HL-60 (cell line): Measurements from ENCODE around the gene SLC23A3.

ENCODE experiments used
- DNase-seq, 2 experiments: peaks; one replicate each; pipeline ENCODE4 v3.0.0-alpha.2; 2010 to 2020; ENCODE audit warnings: low read depth in 1 of 2, low spot score in 1 of 2
- H3K27ac ChIP-seq: fragments of 250-450 bp; sonication (Bioruptor Pico); replicated peaks from 2 replicates; pipeline ENCODE4 v1.5.1; 2020; ENCODE audit warnings: mild to moderate bottlenecking, moderate library complexity
- H3K27me3 ChIP-seq: fragments of 250-450 bp; sonication (Bioruptor Pico); 2 replicates; pipeline ENCODE4 v1.5.1; 2021; ENCODE audit warnings: mild to moderate bottlenecking, moderate library complexity; ENCODE audit not compliant: insufficient read depth, poor library complexity, severe bottlenecking
- H3K4me3 ChIP-seq: replicated peaks from 2 replicates; pipeline ENCODE4 v1.5.1; 2011; ENCODE audit warnings: mild to moderate bottlenecking, control low read depth, low read length; ENCODE audit not compliant: insufficient read depth
- GABPA ChIP-seq: IDR thresholded peaks from 2 replicates; pipeline ENCODE4 v1.6.1; 2012; ENCODE audit warnings: low read depth
- POLR2AphosphoS5 ChIP-seq: IDR thresholded peaks from 2 replicates; pipeline ENCODE4 v1.6.1; 2012; ENCODE audit warnings: low read depth
- SPI1 ChIP-seq: IDR thresholded peaks from 2 replicates; pipeline ENCODE4 v1.6.1; 2012; ENCODE audit warnings: low read depth, mild to moderate bottlenecking, borderline replicate concordance
- TF ChIP-seq, protein P1 (sequence below): IDR thresholded peaks from one replicate; pipeline ENCODE4 v1.5.1; 2011; ENCODE audit warnings: low read length, control low read depth, inconsistent platforms; ENCODE audit not compliant: insufficient read depth
- TF ChIP-seq, protein P2 (sequence below): IDR thresholded peaks from 2 replicates; pipeline ENCODE4 v1.6.1; 2012; ENCODE audit warnings: low read depth; ENCODE audit not compliant: insufficient replicate concordance

SLC23A3 gene

DNA sequence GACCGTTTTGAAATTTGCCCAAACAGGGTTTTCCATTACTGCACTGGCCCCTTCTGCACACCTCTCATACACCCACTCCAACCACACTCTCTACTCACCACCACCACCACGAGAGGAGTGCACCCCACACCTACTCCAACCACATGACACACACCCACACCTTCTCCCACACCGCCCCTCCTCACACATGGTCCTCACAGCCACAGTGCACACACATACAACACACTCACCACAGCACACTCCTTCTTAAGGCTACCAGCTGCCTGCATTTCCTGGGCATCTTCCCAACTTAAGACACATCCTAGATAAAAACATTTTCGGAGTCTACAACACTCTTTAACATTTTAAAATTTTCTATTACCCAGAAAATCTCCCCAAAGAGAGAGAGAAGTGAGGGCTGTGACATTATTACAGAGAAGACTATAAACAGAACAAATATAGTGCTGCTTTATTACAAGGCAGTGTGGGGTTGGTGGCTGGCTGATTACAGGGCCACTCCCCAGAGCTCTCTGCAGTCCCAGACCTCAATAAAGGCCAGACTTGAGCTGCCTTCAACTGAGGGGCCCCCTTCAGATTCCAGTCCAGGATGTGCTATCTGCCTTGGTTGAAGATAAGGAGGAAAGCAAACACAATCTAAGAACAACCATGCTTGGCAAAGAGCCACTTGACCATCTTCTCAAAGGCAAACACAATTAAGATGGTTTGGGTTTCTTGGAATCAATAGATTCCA lies 45.3 kb downstream of the SLC23A3 start:
- Histone ChIP-seq H3K27me3 (no peaks in the 10 kb centered on the region), H3K4me3 (no peak overlapping the region), H3K27ac (no peak overlapping the region)
- no peak for DNase-seq
- no peak for TF ChIP-seq POLR2AphosphoS5
- TF ChIP-seq, protein P1, sequence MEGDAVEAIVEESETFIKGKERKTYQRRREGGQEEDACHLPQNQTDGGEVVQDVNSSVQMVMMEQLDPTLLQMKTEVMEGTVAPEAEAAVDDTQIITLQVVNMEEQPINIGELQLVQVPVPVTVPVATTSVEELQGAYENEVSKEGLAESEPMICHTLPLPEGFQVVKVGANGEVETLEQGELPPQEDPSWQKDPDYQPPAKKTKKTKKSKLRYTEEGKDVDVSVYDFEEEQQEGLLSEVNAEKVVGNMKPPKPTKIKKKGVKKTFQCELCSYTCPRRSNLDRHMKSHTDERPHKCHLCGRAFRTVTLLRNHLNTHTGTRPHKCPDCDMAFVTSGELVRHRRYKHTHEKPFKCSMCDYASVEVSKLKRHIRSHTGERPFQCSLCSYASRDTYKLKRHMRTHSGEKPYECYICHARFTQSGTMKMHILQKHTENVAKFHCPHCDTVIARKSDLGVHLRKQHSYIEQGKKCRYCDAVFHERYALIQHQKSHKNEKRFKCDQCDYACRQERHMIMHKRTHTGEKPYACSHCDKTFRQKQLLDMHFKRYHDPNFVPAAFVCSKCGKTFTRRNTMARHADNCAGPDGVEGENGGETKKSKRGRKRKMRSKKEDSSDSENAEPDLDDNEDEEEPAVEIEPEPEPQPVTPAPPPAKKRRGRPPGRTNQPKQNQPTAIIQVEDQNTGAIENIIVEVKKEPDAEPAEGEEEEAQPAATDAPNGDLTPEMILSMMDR = no peak
- no peak for TF ChIP-seq SPI1

DNA sequence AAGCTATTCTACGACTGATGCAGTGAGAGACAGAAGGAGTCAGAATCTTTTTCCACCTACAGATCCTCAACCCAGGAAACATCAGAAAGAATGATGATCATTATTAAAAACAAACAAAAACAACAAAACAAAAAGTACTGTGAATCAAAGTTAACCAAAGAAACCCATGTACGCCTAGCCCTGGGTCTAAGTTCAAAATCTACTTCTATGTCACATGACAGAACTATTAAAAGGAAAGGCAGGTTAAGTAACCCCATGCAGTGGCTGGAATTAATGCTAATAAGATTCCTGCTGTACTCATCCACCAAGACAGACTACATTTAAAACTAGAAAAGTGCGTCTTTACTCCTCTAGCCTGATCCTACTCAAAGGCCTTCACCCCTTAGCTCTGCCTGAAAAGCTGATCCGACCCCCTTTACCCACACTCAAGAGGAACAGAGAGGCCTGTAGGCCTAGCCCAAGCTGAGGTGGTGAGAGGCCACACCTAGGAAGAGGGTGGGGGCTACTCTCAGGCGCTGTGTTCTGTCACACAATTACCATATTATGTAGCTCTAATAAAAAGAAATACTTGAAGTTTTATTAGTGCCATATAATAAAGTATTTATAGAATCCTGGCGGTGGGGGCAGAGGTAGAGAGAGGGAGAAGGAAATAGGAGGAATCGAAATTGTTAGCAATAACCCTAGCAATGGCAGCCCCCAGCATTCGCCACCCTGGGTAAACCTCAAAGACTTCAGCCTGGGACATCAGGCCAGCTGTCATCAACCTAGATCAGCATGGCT lies 46.3 kb downstream of the SLC23A3 start:
- H3K27me3 ChIP-seq = no peaks in the 10 kb centered on the region
- TF ChIP-seq, protein P1 = no peak
- no peak for DNase-seq
- H3K4me3 ChIP-seq = no peak overlapping the region
- H3K27ac ChIP-seq = no peak overlapping the region

DNA sequence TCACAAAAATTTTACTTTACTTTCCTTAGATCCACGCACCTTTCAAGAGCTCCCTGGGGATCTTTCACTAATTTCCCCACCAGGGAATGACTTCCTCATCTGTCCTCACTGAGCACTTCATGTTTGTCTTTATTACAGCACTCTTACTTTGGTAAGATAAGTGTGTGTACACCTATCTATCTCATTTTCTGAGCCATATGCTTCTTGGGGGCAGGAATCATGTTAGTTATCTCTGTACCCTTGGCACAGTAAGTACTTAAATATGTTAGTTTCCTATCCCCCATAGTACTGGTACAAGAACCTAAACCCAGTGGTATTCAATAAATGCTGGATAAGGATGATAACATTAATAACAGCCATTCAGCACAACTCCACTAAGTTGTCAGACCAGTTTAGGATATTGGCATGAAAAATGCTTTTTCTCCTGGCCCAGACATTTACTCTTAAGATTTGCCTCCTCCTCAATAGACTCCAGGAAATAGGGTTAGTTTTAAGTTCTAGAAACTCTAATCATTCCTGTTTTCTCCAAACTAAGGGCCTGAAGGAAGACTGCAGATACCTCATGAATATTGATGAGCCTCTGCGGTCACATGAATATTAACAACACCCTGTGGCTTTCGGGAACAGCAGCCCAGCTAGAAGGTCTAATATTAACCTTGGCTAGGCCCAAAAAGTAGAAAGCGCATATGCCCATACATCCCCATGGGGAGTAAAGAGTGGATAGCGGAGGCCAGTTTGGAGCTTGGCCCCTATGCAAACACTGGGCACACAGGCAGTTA lies 47.4 kb downstream of the SLC23A3 start:
- Histone ChIP-seq H3K4me3 (no peak overlapping the region), H3K27me3 (no peaks in the 10 kb centered on the region), H3K27ac (no peak overlapping the region)
- TF ChIP-seq SPI1 = no peak; the same call in 1 of the 2 replicates
- no peak for TF ChIP-seq POLR2AphosphoS5
- TF ChIP-seq, protein P2, sequence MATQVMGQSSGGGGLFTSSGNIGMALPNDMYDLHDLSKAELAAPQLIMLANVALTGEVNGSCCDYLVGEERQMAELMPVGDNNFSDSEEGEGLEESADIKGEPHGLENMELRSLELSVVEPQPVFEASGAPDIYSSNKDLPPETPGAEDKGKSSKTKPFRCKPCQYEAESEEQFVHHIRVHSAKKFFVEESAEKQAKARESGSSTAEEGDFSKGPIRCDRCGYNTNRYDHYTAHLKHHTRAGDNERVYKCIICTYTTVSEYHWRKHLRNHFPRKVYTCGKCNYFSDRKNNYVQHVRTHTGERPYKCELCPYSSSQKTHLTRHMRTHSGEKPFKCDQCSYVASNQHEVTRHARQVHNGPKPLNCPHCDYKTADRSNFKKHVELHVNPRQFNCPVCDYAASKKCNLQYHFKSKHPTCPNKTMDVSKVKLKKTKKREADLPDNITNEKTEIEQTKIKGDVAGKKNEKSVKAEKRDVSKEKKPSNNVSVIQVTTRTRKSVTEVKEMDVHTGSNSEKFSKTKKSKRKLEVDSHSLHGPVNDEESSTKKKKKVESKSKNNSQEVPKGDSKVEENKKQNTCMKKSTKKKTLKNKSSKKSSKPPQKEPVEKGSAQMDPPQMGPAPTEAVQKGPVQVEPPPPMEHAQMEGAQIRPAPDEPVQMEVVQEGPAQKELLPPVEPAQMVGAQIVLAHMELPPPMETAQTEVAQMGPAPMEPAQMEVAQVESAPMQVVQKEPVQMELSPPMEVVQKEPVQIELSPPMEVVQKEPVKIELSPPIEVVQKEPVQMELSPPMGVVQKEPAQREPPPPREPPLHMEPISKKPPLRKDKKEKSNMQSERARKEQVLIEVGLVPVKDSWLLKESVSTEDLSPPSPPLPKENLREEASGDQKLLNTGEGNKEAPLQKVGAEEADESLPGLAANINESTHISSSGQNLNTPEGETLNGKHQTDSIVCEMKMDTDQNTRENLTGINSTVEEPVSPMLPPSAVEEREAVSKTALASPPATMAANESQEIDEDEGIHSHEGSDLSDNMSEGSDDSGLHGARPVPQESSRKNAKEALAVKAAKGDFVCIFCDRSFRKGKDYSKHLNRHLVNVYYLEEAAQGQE = no peak
- TF ChIP-seq GABPA = no peak
- DNase-seq = no peak

DNA sequence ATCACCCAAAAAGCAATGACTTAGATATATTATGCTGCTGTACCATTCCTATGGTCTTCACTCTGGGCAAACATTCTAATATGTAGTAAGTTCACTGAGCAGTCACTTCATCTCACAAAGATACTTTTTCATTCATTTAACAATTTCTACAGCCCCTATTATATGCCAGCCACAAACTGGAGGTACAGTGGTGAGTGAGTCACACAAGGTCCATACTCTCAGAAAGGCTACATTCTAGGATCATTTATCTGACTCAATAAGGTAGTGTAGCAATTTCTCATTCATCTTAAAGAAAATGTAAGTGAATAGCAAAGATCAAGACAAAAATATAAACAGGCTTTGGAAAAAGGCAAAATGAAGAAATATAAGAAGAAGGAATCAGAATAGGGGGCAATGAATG lies 49.7 kb downstream of the SLC23A3 start:
- H3K27me3 ChIP-seq = no peaks in the 10 kb centered on the region
- DNase-seq = no peak
- TF ChIP-seq, protein P2 = no peak
- TF ChIP-seq, protein P1 = no peak
- TF ChIP-seq SPI1 = no peak
- TF ChIP-seq POLR2AphosphoS5 = no peak

More for the DNA sequence above, 49.7 kb downstream of the SLC23A3 start:
- H3K4me3 ChIP-seq = no peak overlapping the region
- no peak overlapping the region for H3K27ac ChIP-seq
